GM12873 (cell line): Measurements from ENCODE around the gene EIF4ENIF1.

Experiments used
- TF ChIP-seq, protein P1 (sequence below): IDR thresholded peaks from 2 replicates; pipeline ENCODE4 v1.5.1; 2012; ENCODE audit warnings: low read depth, mild to moderate bottlenecking, moderate library complexity, low read length, control low read depth; ENCODE audit not compliant: insufficient read depth; ENCODE audit errors: missing control alignments

The EIF4ENIF1 gene

DNA sequence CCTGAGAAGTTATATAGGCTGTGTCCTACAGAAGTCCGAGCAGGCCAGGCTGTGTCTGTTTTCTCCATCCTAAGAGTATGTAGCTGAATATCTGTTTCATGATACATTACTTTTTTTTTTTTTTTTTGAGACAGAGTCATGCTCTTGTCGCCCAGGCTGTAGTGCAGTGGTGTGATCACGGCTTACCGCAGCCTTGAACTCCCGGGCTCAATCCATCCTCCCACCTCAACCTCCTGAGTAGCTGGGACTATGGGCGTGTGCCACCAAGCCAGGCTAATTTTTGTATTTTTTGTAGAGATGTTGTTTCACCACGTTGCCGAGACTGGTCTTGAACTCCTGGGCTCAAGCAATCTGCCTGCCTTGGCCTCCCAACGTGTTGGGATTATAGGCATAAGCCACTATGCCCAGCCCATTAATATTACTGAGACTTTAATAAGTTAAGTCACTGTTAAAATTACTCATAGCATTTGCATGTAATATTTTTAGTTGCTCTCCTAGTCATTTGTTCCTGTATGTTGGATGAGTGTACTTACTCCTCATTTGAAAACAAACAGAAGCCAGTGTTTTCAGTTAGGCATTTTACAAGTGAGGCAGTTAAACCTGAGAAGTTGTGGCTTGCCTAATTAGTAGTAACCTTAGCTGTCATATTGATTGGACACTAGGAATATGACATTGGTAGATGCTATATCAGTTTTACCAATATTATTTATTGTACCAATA lies 64.2 kb downstream of the EIF4ENIF1 start:
- TF ChIP-seq, protein P1, sequence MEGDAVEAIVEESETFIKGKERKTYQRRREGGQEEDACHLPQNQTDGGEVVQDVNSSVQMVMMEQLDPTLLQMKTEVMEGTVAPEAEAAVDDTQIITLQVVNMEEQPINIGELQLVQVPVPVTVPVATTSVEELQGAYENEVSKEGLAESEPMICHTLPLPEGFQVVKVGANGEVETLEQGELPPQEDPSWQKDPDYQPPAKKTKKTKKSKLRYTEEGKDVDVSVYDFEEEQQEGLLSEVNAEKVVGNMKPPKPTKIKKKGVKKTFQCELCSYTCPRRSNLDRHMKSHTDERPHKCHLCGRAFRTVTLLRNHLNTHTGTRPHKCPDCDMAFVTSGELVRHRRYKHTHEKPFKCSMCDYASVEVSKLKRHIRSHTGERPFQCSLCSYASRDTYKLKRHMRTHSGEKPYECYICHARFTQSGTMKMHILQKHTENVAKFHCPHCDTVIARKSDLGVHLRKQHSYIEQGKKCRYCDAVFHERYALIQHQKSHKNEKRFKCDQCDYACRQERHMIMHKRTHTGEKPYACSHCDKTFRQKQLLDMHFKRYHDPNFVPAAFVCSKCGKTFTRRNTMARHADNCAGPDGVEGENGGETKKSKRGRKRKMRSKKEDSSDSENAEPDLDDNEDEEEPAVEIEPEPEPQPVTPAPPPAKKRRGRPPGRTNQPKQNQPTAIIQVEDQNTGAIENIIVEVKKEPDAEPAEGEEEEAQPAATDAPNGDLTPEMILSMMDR: no peak

DNA sequence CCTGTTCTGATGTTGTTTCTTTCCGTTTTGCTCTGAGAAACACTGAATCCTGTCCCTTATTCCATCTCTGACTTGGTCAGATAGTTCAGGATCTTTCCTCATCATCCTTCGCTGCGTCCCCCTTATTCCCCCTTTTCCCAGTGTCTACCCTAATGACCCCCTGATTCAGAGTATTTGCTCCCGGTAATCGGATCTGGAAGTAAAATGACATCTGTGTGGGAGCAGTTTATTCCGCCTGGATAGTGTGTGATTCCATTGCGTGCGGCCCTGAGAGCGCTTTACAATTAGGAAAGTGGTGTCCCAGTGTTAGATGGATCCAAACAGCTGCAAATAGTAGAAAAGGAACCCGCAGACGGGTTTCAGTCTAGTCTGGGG lies 89.6 kb downstream of the EIF4ENIF1 start:
- TF ChIP-seq, protein P1: no peak

DNA sequence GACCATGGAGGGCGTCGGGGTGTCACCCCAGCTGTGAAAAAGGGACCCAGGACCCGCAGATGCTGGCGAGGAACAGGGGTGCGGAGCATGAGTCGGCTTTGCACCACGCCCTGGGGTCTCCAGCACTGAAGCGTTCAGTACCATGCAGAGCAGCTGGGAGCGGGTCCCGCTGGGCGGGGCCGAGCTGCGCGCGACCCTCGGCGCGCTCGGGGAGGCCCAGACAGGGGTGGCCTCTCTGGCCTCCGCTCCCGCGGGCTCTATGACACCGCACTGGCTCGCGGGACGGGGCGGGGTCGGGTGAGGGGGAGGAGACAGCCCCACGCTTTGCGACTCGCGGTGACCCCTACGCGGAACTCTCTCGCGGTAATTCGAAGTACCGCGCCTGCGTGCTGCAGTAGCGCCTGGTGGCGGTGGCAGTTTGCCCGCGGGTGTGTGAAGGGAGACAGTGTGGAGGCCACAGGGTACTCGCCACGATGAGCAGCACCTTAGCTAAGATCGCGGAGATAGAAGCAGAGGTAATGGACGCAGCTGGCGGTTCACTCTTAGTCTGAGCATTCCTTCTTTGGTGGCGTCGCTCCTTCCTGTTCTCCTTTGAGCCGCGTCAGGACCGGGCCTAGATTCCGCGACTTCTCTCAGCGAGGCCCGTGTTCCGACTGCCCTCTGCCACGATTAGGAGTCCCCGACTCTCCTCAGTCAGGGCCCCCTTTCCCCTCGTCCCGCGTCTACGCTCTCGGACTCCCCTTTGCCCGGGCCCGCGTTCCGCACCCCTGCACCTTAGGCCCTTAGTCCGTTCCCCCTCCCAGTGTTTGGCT lies 90.2 kb downstream of the EIF4ENIF1 start, which contains the start of gene DRG1:
Gene DRG1 (plus strand): TSS at position 394 of the 812 bp plus-strand sequence. CDS start 80 bp downstream, at position 474.
- TF ChIP-seq, protein P1: peak; percentile 6

DNA sequence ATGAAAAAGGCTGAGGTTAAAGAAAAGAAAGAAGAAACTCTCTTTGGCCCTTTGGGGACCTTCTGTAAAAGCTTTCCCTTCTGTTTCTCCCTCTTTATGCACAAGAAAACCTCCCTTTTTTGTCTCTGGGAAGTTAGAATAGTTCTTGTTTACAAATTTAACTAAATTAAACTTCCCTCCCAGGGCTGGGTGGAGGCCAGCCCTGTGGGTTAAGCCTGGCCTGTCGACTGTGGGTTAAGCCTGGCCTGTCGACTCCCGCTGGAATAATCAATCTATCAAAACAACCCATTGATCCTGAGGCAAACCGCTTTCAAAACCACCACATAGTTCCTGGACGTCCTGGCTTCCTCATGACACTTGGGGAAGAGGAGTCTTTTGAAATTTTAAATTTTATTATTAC lies 91.4 kb downstream of the EIF4ENIF1 start:
- TF ChIP-seq, protein P1: no peak

DNA sequence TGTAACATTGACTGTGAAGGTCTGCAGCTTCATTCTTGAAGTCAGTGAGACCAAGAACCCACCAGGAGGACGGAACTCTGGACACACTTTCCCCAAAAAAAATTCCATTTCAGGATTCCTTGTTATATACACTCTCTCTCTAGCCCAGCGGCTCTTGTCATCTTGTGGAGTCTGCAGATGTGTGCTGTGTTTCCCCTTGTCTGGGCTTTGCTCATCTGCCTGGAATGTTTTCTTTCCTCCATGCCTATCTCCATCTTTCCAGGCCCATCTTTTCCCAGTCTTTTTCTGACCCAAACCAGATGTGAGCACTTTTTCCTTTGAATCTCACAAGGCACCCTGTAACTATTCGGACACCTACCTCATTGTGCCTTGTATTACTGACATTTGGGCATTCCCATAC lies 95.3 kb downstream of the EIF4ENIF1 start:
- TF ChIP-seq, protein P1: no peak

DNA sequence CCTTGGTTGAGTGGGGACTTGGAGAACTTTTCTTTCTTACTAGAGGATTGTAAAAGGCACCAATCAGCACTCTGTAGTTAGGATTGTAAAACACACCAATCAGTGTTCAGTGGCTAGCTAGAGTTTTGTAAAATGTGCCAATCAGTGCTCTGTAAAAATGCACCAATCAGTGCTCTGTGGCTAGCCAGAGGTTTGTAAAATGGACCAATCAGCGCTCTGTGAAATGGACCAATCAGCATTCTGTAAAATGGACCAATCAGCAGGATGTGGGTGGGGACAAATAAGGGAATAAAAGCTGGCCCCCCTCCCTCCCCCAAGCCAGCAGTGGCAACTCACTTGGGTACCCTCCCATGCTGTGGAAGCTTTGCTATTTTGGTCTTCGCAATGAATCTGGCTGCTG lies 95.7 kb downstream of the EIF4ENIF1 start:
- TF ChIP-seq, protein P1: no peak
